Activated CD8-positive, alpha-beta memory T cell treated with anti-CD3 and anti-CD28 coated beads, Interleukin-2, amount 10 ng/mL, durations not matched to agents 7 days and 5 days (primary cell): ENCODE data around the gene CDAN1. TPM values are rescaled to one million over a fixed set of nuclear protein-coding genes. Genes with fewer than 3 reads are reported as not detected.

Source experiments
- ATAC-seq: fragments of 150-1000 bp; cut with Tn5 transposase; one replicate; pipeline ENCODE4 v1.10.0; 2021; ENCODE audit warnings: moderate library complexity
- CTCF ChIA-PET: fragments of 350-600 bp; sonication (Branson Sonifier 250); formaldehyde crosslinking; loops from one replicate; lab custom pipeline; 2021; ENCODE audit warnings: antibody characterized with exemption; lab: Charles Lee
- DNase-seq: peaks from one replicate; pipeline ENCODE4 v3.0.0-alpha.2; 2020
- H3K27ac Mint-ChIP-seq: one replicate; pipeline ENCODE4 v1.8.0; 2021; ENCODE audit warnings: mild to moderate bottlenecking, mixed read lengths
- H3K27me3 Mint-ChIP-seq: one replicate; pipeline ENCODE4 v1.8.0; 2021; ENCODE audit warnings: mixed read lengths
- H3K36me3 Mint-ChIP-seq: one replicate; pipeline ENCODE4 v1.8.0; 2021; ENCODE audit warnings: mild to moderate bottlenecking, mixed read lengths
- H3K4me1 Mint-ChIP-seq: one replicate; pipeline ENCODE4 v1.8.0; 2021; ENCODE audit warnings: mixed read lengths
- H3K4me3 Mint-ChIP-seq: one replicate; pipeline ENCODE4 v1.8.0; 2021; ENCODE audit warnings: mild to moderate bottlenecking, moderate library complexity, mixed read lengths
- H3K9me3 Mint-ChIP-seq: one replicate; pipeline ENCODE4 v1.8.0; 2022; ENCODE audit warnings: low read depth, mixed read lengths
- total RNA-seq, 2 experiments: library from RNA; stranded (reverse); gene quantifications; one replicate each; pipeline ENCODE4 v1.2.3, GENCODE V29; 2021

The CDAN1 gene
- total RNA-seq, 2 experiments from 2014 or later, result 29.0 to 39.2 TPM

DNA sequence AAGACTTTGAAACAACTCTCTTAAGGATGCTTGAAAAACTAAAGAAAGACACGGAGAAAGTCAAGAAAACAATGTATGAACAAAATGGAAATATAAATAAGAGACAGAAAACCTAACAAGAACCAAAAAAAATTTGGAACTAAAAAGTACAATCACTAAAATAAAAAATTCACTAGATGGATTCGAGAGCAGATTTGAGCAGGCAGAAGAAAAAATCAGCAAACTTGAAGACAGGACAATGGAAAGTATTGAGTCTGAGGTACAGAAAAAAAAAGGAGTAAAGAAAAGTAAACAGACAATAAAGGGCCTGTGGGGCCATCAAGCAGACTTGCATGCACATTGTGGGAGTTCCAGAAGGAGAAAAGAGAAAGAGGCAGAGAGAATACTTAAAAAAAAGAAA is 13.4 kb upstream of the CDAN1 start:
- DNase-seq (no peak), ATAC-seq (no peak)
- Mint-ChIP-seq H3K27me3 (no peaks in the 10 kb centered on the region), H3K27ac (no peak overlapping the region), H3K4me1 (no peaks in the 10 kb centered on the region), H3K9me3 (peaks cover 4% of the 10 kb centered on the region), H3K36me3 (peaks cover 29% of the 10 kb centered on the region), H3K4me3 (no peak overlapping the region)
- CTCF ChIA-PET, result interaction anchor here (1.4 kb wide), 1 partner anchor 11 kb away, joined by 3 read pairs; no protein-coding TSS in a partner anchor

DNA sequence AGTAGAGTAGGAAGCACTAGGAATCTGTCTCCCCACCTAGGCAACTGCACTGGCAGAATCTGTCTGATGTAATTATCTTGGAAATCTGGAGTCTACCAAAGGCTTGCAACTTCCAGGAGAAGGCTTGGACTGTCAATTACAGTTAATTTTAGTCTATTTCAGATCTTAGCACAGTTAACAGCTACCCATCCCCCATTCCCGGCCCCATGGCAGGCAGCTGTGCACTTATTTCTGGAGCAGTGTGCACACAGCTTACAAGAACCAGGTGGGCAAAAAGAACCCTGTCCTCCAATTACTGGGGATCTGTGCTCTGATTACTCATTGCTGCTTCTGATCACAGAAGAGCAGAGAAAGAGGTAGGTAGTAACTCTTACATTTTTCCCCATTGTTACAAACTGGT is 12.3 kb upstream of the CDAN1 start:
- ATAC-seq (no peak), DNase-seq (no peak)
- no peak overlapping the region for H3K27ac Mint-ChIP-seq
- no peaks in the 10 kb centered on the region for H3K27me3 Mint-ChIP-seq
- H3K4me3 Mint-ChIP-seq, result no peak overlapping the region
- no peaks in the 10 kb centered on the region for H3K4me1 Mint-ChIP-seq
- H3K9me3 Mint-ChIP-seq, result peaks cover 4% of the 10 kb centered on the region
- CTCF ChIA-PET, result interaction anchor here (1.4 kb wide), 1 partner anchor 10 kb away, joined by 3 read pairs; no protein-coding TSS in a partner anchor
- H3K36me3 Mint-ChIP-seq, result peaks cover 29% of the 10 kb centered on the region

DNA sequence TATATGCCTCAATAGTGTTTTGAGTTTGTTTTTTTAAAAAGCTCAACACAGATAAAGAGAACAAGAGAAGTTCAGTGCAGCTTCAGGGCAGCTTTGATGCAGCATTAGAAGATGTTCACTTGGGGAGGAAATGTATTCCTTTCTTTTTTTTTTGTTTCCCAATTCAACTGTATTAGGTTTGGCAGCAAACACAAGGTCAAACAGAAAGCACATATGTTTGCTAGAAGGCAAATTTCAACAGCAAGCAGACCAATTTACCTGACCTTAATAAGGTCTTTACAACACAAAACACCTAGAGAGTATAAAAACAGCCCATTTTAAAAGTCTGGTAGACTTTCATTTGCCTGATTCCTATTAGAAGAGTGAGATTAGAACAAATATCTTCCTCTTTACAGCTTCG is 7.3 kb upstream of the CDAN1 start:
- H3K4me3 Mint-ChIP-seq, result no peak overlapping the region
- no peaks in the 10 kb centered on the region for H3K36me3 Mint-ChIP-seq
- no peaks in the 10 kb centered on the region for H3K4me1 Mint-ChIP-seq
- no peaks in the 10 kb centered on the region for H3K9me3 Mint-ChIP-seq
- ATAC-seq (no peak), DNase-seq (no peak)
- CTCF ChIA-PET, result no interaction called here
- H3K27me3 Mint-ChIP-seq, result no peaks in the 10 kb centered on the region
- no peak overlapping the region for H3K27ac Mint-ChIP-seq

DNA sequence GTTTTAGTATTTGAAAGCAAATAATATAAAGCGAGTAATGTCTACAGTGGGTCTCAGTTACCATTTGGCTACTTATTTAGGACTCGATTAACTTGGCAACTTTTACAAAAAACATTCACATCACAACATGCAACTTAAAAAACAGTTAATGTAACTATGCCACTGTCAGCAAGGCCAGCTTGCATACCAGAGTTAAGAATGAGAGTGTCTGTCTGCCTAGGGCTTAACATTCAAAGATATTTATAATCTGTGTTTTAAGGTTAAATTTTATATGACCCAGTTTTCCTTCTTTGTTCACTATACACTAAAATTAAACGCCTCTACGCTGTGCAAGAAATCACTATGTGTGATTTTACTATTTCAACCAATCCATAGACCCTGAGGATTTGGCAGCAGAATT is 5.2 kb upstream of the CDAN1 start:
- no peak for DNase-seq
- CTCF ChIA-PET, result no interaction called here

DNA sequence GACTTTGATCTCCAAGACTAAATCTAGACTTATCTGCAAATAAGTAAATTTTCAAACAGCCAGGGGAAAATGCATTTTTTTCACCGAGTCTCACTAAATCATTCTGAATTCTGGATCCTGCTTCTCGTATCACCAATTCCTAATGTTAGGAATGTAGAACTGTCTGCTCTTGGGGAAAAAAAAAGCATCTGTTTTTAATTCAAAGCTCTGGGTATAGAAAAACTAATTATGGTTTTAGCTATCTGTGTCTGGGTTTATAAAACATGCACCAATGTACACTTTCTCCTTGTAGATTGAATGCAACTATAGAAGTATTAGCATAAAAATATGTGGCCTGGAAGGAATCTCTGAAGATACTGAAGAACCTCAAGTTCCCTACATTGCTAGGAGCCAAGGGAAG is 4.8 kb upstream of the CDAN1 start:
- no peaks in the 10 kb centered on the region for H3K9me3 Mint-ChIP-seq
- CTCF ChIA-PET, result no interaction called here
- DNase-seq, result no peak
- H3K27ac Mint-ChIP-seq, result no peak overlapping the region
- H3K36me3 Mint-ChIP-seq, result no peaks in the 10 kb centered on the region
- H3K27me3 Mint-ChIP-seq, result no peaks in the 10 kb centered on the region
- no peak for ATAC-seq
- H3K4me1 Mint-ChIP-seq, result peaks cover 6% of the 10 kb centered on the region
- no peak overlapping the region for H3K4me3 Mint-ChIP-seq

More for the DNA sequence above, 5.2 kb upstream of the CDAN1 start:
- Mint-ChIP-seq H3K4me3 (no peak overlapping the region), H3K9me3 (no peaks in the 10 kb centered on the region), H3K36me3 (no peaks in the 10 kb centered on the region), H3K27me3 (no peaks in the 10 kb centered on the region), H3K4me1 (peaks cover 6% of the 10 kb centered on the region), H3K27ac (no peak overlapping the region)
- ATAC-seq, result no peak

DNA sequence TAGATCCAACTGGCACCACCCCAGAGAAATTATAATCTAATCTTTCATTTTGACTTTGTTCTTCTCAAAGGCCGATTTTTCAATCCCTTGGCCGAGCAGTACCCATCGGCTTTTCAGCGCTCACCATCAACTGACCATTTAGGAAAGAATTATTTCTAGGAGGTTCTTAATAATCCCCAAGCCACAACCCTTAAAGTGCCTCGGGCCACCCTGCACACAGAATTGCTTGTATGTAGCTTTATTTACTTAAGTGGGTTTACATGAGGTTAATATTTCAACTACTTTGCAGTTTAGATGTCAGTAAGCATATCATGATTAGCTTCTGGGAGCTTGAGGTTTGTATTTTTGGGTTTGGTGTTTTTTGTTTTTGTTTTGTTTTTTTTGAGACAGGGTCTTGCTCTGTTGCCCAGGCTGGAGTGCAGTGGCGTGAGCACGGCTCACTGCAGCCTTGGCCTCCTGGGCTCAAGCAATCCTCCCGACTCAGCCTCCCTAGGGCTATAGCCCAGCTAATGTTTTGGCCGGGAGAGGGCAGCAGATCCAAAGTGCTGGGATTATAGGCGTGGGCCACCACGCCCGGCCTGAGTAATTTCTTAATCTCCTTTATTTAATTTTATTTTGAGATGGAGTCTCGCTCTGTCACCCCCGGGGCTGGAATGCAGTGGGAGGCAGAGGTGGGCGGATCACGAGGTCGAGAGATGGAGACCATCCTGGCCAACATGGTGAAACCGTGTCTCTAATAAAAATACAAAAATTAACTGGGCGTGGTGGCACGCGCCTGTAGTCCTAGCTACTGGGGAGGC is 801 bp upstream of the CDAN1 start:
- DNase-seq (no peak), ATAC-seq (no peak)
- no peaks in the 10 kb centered on the region for H3K27me3 Mint-ChIP-seq
- CTCF ChIA-PET, result interaction anchor here (0.9 to 2.3 kb wide), 7 partner anchors 16 to 189 kb away, joined by 3 to 15 read pairs (median 4); no protein-coding TSS in a partner anchor
- H3K36me3 Mint-ChIP-seq, result peaks cover 5% of the 10 kb centered on the region
- no peaks in the 10 kb centered on the region for H3K9me3 Mint-ChIP-seq
- peak overlapping the region; percentile 79 for H3K27ac Mint-ChIP-seq
- H3K4me3 Mint-ChIP-seq, result peak overlapping the region; percentile 75
- peaks cover 19% of the 10 kb centered on the region for H3K4me1 Mint-ChIP-seq

DNA sequence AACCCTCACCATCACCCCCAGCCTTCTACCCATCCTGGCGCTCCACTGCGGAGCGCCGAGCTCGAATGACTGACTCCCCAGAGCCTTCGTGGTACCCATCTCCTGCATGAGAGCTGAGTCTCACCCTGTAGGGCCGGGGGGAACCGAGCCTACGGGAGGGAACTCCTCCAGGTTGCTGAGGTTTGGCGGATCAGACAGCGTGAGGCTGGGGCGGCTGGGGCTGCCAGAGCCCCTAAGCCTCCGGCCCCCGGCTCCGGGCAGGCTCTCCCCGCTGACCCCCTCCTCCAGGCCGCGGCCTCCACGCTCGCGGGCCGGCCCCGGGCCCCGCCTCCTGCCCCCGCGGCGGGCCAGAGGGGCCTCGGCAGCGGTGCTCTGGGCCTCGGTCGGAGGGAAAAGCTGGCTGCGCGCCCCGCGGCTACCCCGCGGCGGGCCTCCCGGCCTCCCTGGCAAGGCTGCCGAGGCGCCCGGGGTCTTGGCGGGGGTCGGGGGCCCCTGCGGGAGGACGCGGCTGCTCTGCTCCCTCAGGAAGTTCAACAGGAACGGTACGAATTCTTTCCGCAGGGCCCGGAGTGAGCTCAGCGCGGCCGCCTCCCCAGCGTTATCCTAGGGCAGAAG is 643 bp downstream of the CDAN1 start:
- H3K4me3 Mint-ChIP-seq, result peak overlapping the region; percentile 75
- ATAC-seq, result peak; percentile 32
- H3K27ac Mint-ChIP-seq, result peak overlapping the region; percentile 56

DNA sequence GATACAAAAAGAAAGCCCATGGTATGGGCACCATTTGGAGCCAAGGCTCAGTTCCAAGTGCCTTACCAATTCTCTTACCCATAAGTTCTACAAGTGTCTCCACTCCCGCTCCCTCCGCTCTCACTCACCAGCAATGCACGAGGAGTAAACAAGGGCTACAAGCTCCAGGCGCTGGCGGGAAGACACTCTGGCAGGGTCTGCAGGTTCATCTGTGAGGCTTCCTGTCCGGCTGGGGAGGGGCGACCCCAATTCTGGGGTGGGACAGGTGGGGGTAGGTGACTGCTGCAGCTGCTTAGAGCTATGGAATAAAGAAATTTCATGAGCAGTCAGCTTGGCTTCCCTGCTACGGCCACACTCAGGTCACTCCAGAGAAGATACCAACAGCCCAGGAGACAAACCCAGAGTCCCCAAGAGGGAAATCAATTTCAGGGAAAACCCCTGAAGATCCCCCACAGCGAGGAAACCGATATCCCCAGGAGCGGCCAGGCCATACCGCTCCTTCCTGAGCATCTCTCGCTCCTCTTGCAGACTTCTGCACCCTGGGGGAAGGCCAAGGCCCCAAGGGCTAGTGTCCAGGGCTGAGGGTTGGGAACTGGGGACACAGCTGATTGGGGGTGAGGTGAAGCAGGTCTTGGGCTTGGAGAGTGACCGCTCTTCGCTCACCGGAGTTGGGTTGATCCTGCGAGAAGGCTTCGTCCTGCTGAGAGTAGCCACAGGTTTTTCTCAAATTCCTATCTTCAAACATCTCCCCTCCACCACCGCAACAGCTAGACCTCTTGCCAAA is 1.4 kb downstream of the CDAN1 start:
- H3K36me3 Mint-ChIP-seq, result peaks cover 15% of the 10 kb centered on the region
- no peak for ATAC-seq
- CTCF ChIA-PET, result interaction anchor here (0.8 to 2.3 kb wide), 4 partner anchors 9 to 468 kb away, joined by 3 to 15 read pairs (median 4); no protein-coding TSS in a partner anchor
- no peak for DNase-seq
- H3K27me3 Mint-ChIP-seq, result no peaks in the 10 kb centered on the region
- H3K4me3 Mint-ChIP-seq, result peak overlapping the region; percentile 73
- no peaks in the 10 kb centered on the region for H3K9me3 Mint-ChIP-seq
- peaks cover 19% of the 10 kb centered on the region for H3K4me1 Mint-ChIP-seq
- peak overlapping the region; percentile 56 for H3K27ac Mint-ChIP-seq

More for the DNA sequence above, 643 bp downstream of the CDAN1 start:
- no peak for DNase-seq
- H3K9me3 Mint-ChIP-seq, result no peaks in the 10 kb centered on the region
- H3K4me1 Mint-ChIP-seq, result peaks cover 19% of the 10 kb centered on the region
- H3K36me3 Mint-ChIP-seq, result peaks cover 11% of the 10 kb centered on the region
- CTCF ChIA-PET, result interaction anchor here (1.0 to 2.3 kb wide), 3 partner anchors 21 to 468 kb away, joined by 3 to 15 read pairs (median 5); no protein-coding TSS in a partner anchor
- no peaks in the 10 kb centered on the region for H3K27me3 Mint-ChIP-seq

DNA sequence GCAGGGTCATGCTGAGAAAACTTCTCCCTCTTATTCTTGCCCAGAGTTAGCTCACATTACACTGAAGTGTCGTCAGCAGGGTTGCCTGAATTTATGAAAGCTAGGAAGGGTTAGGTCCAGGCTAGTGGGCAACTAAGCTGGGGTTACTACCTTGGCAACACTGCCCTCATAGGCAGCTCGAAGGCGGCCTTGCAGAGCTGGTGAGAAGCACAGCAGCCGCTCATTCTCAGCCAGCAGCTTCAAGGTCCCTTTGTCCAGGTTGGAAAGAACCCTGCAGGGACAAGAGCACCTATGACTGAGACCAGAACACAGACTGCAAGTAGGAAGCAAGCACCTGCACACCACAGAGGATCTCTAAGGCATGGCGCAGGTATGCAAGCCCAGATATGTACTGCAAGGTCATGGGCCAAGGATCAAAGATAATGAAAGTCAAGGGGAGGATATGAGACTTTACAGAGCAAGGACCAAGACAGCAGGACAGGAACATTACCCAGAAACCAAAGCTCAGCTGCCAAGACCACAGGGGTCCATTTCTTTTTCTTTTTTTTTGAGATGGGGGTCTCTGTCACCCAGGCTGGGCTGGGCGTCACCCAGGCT is 2.8 kb downstream of the CDAN1 start:
- Mint-ChIP-seq H3K27me3 (no peaks in the 10 kb centered on the region), H3K36me3 (peaks cover 16% of the 10 kb centered on the region), H3K4me1 (peaks cover 19% of the 10 kb centered on the region), H3K27ac (no peak overlapping the region), H3K9me3 (no peaks in the 10 kb centered on the region), H3K4me3 (peak overlapping the region; percentile 47)
- CTCF ChIA-PET, result no interaction called here
- no peak for DNase-seq
- ATAC-seq, result no peak

DNA sequence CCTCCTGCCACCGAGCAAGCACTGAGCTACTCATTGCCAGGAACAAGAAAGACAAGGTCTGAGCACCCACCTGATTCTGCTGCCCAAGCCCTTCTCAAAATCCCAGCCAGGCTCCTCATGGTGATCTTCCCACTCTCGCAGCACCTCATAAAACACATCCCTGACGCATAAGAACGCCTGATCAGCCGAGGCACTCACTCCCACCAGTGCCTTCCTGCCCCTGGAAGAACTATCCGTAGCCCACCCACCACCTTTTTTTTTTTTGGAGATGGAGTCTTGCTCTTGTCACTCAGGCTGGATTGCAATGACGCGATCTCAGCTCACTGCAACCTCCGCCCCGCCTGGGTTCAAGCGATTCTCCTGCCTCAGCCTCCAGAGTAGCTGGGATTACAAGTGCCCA is 3.9 kb downstream of the CDAN1 start:
- H3K9me3 Mint-ChIP-seq, result no peaks in the 10 kb centered on the region
- no peak overlapping the region for H3K27ac Mint-ChIP-seq
- peaks cover 19% of the 10 kb centered on the region for H3K4me1 Mint-ChIP-seq
- CTCF ChIA-PET, result no interaction called here
- DNase-seq, result no peak
- peaks cover 18% of the 10 kb centered on the region for H3K36me3 Mint-ChIP-seq
- no peaks in the 10 kb centered on the region for H3K27me3 Mint-ChIP-seq
- H3K4me3 Mint-ChIP-seq, result no peak overlapping the region
- ATAC-seq, result no peak

DNA sequence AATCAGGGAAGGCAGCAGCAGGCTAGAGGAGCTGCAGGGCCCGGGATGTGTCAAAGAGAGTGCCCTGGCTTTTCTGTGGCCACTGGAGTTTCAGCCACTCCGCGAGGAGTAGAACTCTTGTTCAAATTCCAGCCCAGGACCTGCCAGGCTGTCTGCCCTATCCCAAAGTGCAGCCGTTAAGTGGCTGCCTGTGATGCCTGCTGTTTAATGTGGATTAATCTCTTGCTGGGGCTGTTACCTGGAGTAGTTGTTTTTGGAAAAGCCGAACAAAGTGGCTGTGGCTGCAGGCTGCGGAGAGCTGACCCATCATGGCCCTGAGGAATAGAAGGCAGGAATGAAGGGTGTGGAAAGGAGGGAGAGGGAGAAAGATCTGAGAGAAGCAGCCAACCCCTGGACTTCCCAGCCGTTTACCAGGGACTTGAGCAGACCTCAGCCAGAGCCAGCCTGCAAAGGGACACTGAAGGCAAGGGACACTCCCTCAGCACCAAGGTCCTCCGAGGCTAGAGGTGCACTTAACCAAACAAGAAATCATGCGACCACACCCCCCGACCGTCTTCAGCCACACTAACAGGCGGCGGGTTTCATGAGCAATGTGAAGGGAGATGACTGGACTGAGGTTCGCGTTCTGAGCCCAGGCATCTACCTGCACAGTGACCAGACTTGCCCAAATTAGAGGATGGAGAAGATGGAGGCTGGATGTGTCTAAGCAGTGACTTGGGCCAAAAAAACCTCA is 4.7 kb downstream of the CDAN1 start:
- Mint-ChIP-seq H3K36me3 (peaks cover 20% of the 10 kb centered on the region), H3K27me3 (no peaks in the 10 kb centered on the region), H3K27ac (no peak overlapping the region), H3K4me3 (no peak overlapping the region), H3K4me1 (peaks cover 13% of the 10 kb centered on the region), H3K9me3 (no peaks in the 10 kb centered on the region)
- ATAC-seq (no peak), DNase-seq (no peak)
- CTCF ChIA-PET, result interaction anchor here (0.6 kb wide), 1 partner anchor 193 kb away, joined by 3 read pairs; no protein-coding TSS in a partner anchor

DNA sequence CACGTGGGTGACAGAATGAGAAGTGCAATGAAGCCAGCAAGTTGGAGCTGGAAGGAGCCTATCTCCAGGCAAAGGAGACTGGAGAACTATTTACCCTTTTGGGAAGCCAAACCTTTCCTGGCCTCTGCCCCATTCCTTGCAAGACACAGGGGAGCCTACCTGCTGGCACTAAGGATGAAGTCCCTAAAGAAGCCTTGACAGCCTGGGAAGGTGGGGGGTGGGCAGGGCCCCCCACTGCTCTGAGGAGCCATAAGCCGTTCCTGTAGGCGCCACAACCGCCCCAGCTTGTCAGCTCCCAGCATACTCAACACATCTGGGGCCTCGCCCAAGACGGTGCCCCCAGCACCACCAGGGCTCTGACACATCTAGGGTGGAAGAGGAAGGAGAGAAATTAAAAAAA is 5.5 kb downstream of the CDAN1 start:
- no peaks in the 10 kb centered on the region for H3K27me3 Mint-ChIP-seq
- ATAC-seq (no peak), DNase-seq (no peak)
- H3K4me1 Mint-ChIP-seq, result peaks cover 12% of the 10 kb centered on the region
- no peak overlapping the region for H3K27ac Mint-ChIP-seq
- H3K36me3 Mint-ChIP-seq, result peaks cover 24% of the 10 kb centered on the region
- no peak overlapping the region for H3K4me3 Mint-ChIP-seq
- CTCF ChIA-PET, result interaction anchor here (1.5 kb wide), 1 partner anchor 195 kb away, joined by 6 read pairs; no protein-coding TSS in a partner anchor
- H3K9me3 Mint-ChIP-seq, result no peaks in the 10 kb centered on the region
